OCI-LY7 (cell line): Measurements from ENCODE around the gene TMEM179.

Experiments
- CTCF ChIP-seq: fragments of 200-600 bp; sonication (generic); conservative IDR thresholded peaks from 2 replicates; pipeline ENCODE4 v1.5.1; 2014; ENCODE audit warnings: mild to moderate bottlenecking, antibody characterized with exemption, low read length, moderate library complexity, mixed read lengths
- EZH2phosphoT487 ChIP-seq: fragments of 200-600 bp; sonication (generic); IDR thresholded peaks from 2 replicates; pipeline ENCODE4 v1.6.1; 2018; ENCODE audit warnings: low read depth, borderline replicate concordance, mild to moderate bottlenecking, mixed run types, antibody characterized with exemption, low read length, moderate library complexity, mixed read lengths

GRCh38 chr14:104574978-104575583 is 29.5 kb downstream of the TMEM179 start:
- TF ChIP-seq CTCF (no peak), EZH2phosphoT487 (no peak)
